HepG2 (cell line): ENCODE measurements around the gene ARHGAP32. TPM values are rescaled to one million over a fixed set of nuclear protein-coding genes. Genes with fewer than 3 reads are reported as not detected.

ENCODE experiments used
- ZNF660 ChIP-seq: sonication (generic); formaldehyde crosslinking; IDR thresholded peaks from 2 replicates; pipeline ENCODE4 v1.5.1; 2020; ENCODE audit warnings: mild to moderate bottlenecking, low read depth, missing genetic modification reagents, borderline replicate concordance
- ZNF724P ChIP-seq: sonication (generic); formaldehyde crosslinking; IDR thresholded peaks from 2 replicates; pipeline ENCODE4 v1.8.0; 2022; ENCODE audit warnings: missing genetic modification reagents, borderline replicate concordance
- polyA plus RNA-seq, 8 experiments: library from polyadenylated mRNA; depleted of rRNA in 3 of 8; stranded (reverse) in 7 of 8; unstranded in 1 of 8; fragments of >200 nt; fragmentation: Illumina TruSeq in 4 of 8; extraction: Trizol in 4 of 8; gene quantifications; 2 replicates each; pipeline versions ENCODE4 v1.2.1 to v1.2.3, GENCODE V29; 2011 to 2016; ENCODE audit warnings: low read depth in 4 of 8, missing spikeins in 1 of 8, mixed read lengths in 1 of 8; ENCODE audit not compliant: insufficient read depth in 1 of 8
- total RNA-seq, 5 experiments: library from RNA; depleted of rRNA; stranded (reverse); fragments of >200 nt; fragmentation: Illumina TruSeq; extraction: Trizol; gene quantifications; 2 replicates each; pipeline ENCODE4 v1.2.3, GENCODE V29; 2016; ENCODE audit warnings: low read depth in 1 of 5
- TF ChIP-seq, protein P1 (sequence below): sonication (generic); formaldehyde crosslinking; IDR thresholded peaks from 2 replicates; pipeline ENCODE4 v1.5.0; 2020; ENCODE audit warnings: mild to moderate bottlenecking, missing genetic modification reagents, borderline replicate concordance
- TF ChIP-seq, protein P2 (sequence below): sonication (generic); formaldehyde crosslinking; IDR thresholded peaks from 2 replicates; pipeline ENCODE4 v1.5.1; 2020; ENCODE audit warnings: missing genetic modification reagents, mild to moderate bottlenecking, borderline replicate concordance

ARHGAP32 gene
- total and polyA plus RNA-seq, 2 of the 13 experiments (the other 11 are each of a cell fraction or from before 2014, with no cell fraction given) = 6.3 to 8.2 TPM

DNA sequence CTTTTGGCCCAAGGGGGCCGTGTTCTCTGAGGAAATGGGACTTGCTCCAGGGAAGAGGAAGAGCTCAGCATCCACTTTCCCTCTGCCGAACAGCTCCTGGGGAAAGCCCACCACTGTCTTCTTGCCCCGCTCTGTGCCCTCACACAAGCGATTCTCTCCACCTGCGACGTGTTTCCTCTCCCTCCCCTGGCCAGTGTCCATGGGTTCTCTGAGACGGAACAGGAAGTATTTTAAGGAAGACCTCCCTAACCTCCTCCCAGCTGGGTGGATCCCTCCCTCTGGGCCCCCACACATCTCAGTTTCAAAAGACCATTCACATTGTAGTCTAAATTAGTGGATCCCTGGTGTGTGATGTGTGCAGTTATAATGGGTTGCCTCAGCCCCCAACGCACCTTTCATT is 251.0 kb downstream of the ARHGAP32 start (continued):
- TF ChIP-seq, protein P1, sequence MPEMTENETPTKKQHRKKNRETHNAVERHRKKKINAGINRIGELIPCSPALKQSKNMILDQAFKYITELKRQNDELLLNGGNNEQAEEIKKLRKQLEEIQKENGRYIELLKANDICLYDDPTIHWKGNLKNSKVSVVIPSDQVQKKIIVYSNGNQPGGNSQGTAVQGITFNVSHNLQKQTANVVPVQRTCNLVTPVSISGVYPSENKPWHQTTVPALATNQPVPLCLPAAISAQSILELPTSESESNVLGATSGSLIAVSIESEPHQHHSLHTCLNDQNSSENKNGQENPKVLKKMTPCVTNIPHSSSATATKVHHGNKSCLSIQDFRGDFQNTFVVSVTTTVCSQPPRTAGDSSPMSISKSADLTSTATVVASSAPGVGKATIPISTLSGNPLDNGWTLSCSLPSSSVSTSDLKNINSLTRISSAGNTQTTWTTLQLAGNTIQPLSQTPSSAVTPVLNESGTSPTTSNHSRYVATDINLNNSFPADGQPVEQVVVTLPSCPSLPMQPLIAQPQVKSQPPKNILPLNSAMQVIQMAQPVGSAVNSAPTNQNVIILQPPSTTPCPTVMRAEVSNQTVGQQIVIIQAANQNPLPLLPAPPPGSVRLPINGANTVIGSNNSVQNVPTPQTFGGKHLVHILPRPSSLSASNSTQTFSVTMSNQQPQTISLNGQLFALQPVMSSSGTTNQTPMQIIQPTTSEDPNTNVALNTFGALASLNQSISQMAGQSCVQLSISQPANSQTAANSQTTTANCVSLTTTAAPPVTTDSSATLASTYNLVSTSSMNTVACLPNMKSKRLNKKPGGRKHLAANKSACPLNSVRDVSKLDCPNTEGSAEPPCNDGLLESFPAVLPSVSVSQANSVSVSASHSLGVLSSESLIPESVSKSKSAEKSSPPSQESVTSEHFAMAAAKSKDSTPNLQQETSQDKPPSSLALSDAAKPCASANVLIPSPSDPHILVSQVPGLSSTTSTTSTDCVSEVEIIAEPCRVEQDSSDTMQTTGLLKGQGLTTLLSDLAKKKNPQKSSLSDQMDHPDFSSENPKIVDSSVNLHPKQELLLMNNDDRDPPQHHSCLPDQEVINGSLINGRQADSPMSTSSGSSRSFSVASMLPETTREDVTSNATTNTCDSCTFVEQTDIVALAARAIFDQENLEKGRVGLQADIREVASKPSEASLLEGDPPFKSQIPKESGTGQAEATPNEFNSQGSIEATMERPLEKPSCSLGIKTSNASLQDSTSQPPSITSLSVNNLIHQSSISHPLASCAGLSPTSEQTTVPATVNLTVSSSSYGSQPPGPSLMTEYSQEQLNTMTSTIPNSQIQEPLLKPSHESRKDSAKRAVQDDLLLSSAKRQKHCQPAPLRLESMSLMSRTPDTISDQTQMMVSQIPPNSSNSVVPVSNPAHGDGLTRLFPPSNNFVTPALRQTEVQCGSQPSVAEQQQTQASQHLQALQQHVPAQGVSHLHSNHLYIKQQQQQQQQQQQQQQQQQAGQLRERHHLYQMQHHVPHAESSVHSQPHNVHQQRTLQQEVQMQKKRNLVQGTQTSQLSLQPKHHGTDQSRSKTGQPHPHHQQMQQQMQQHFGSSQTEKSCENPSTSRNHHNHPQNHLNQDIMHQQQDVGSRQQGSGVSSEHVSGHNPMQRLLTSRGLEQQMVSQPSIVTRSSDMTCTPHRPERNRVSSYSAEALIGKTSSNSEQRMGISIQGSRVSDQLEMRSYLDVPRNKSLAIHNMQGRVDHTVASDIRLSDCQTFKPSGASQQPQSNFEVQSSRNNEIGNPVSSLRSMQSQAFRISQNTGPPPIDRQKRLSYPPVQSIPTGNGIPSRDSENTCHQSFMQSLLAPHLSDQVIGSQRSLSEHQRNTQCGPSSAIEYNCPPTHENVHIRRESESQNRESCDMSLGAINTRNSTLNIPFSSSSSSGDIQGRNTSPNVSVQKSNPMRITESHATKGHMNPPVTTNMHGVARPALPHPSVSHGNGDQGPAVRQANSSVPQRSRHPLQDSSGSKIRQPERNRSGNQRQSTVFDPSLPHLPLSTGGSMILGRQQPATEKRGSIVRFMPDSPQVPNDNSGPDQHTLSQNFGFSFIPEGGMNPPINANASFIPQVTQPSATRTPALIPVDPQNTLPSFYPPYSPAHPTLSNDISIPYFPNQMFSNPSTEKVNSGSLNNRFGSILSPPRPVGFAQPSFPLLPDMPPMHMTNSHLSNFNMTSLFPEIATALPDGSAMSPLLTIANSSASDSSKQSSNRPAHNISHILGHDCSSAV (CRISPR knock-in tag) = no peak
- TF ChIP-seq ZNF724P (no peak), ZNF660 (CRISPR knock-in tag) (no peak)
- TF ChIP-seq, protein P2, sequence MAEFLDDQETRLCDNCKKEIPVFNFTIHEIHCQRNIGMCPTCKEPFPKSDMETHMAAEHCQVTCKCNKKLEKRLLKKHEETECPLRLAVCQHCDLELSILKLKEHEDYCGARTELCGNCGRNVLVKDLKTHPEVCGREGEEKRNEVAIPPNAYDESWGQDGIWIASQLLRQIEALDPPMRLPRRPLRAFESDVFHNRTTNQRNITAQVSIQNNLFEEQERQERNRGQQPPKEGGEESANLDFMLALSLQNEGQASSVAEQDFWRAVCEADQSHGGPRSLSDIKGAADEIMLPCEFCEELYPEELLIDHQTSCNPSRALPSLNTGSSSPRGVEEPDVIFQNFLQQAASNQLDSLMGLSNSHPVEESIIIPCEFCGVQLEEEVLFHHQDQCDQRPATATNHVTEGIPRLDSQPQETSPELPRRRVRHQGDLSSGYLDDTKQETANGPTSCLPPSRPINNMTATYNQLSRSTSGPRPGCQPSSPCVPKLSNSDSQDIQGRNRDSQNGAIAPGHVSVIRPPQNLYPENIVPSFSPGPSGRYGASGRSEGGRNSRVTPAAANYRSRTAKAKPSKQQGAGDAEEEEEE (CRISPR knock-in tag) = no peak
